A549 treated with GW870086 at 1 μM for 4 hours (cell line): ENCODE measurements around the gene TPPP2. TPM values are rescaled to one million over a fixed set of nuclear protein-coding genes. Genes with fewer than 3 reads are reported as not detected.

Experiments
- total RNA-seq: library from RNA; stranded (reverse); fragments of 200-300 nt; extraction: Qiagen RNA extraction; gene quantifications from 5 replicates; pipeline ENCODE4 v1.2.3, GENCODE V29; 2022; ENCODE audit warnings: low read depth

The TPPP2 gene
- not detected in 5 replicates for total RNA-seq

DNA sequence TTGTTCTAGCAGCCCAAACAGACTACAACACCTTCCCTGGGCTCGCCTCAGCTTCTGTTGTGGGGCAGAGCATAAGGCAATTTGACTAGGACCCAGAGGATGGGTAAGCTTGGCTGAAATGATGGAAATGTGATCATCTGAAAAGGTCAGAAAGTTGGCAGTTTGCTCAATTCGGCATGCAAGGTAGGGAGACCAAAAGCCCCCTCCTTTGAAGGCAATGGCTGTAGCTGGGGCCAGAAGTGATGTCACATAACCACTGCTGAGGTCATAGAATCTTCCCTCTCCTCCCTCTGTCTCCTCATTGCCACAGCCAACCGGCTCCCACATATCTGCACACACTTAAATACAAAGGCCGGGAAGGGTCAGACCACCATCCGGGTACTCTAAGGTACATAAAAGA lies at the start of gene TPPP2:
TPPP2 (plus strand) TSS at position 301 of the 400 bp plus-strand sequence. CDS start 365 bp downstream, outside the sequence.

DNA sequence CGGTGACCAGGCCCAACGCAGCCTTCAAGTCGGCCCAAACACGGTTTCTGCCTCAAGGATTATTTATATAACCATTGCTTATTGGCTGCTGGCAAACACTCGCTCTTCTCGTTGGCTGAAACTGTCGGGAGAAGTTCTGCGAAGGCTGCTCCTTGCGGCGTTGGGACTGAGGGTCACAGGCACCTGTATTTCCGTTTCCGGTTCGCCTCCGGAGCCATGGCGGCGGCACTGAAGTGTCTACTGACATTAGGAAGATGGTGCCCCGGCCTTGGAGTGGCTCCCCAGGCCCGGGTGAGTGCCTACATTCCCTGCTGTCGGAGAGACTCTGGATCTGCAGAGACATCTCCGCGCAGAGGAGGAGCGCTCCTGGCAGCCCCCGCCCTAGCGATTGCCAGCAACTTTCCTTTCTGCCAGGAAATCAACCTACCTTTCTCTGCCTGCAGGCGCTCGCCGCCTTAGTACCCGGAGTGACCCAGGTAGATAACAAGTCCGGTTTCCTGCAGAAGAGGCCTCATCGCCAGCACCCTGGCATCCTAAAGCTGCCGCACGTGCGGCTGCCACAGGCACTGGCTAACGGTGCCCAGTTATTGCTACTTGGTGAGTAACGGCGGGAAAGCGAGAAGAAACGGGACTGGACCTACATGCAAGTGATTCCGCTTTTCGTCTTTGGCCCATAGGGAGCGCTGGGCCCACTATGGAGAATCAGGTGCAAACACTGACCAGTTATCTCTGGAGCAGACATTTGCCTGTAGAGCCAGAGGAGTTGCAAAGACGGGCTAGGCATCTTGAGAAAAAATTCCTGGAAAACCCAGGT lies 40.0 kb upstream of the TPPP2 start, which contains the start of gene METTL17:
METTL17 (plus strand) TSS at position 194 of the 814 bp plus-strand sequence; CDS start at position 217, 23 bp downstream.

DNA sequence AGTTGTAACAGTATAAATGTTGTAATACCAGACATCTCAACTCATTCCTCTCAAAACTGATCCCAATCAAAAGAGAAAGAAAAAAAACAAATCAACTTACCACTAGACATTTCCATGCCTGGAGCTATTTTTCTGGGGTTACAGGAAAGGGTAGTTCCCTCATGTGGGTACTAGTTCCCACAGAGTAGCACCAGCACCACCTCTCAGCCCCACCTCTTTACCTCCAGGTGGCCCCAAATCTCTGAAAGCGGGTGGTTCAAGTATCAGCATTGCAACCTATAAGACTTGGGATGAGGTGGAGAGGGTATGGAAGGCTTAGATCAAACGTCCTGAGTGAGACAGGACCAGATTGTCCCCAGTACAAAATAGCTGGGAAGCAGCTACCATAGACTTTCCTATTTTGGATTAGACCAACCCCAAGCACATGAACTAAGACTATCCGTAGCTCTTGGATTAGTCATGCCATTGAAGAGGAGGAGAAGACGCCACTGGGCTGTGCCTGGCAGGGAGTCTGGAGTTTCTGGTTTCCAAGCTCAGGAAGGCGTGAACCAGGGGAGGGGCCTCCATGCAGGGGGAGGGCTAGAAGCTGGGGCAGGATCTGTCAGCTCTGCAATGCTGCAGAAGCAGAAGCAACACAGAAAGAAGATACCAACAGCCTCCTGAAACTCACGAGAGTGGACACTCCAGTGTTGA lies 31.2 kb upstream of the TPPP2 start, which contains the start of gene SLC39A2:
SLC39A2 (plus strand) TSS at position 620 of the 693 bp plus-strand sequence. CDS start 154 bp downstream, outside the sequence.

DNA sequence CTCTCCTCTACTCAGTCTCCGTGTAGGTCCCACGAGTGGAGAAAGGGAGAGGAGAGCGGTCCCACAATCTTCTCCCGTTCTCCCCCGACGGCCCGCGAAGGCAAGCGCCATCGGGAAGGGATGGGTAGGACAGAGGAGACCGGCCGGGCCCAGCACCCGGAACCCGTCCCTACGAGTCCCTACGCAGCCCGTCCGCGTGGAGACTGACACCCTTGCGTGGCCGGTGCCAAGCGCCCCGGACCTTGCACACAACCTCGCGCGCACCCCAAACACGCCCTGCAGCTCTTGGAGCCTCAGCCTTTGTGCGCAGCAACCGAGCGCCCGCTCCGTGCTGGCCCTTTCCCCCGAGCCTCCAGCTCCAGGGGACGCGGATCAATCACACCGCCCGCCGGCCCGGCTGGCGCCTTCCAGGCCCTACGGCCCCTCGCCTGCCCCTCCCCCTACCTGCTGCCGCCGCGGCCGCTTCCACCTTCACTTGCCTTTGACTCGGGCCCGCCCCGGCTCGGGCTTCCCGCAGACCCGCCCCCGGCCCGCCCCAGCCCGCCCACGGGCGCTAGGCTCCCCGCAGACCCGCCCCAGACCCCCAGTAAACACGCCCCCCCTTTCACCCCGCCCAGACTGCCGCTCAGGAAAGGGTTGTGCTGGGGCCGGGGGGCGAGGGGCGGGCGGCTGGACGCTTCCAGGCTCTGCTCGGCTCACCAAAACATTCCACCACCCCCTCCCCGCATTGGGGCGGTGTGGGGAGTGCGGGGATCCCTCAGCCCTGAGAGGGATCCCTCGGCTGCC lies 5.2 kb upstream of the TPPP2 start, which contains the start of gene NDRG2:
NDRG2 (minus strand) TSS at position 477 of the 786 bp plus-strand sequence. CDS start 1,746 bp downstream, outside the sequence.

DNA sequence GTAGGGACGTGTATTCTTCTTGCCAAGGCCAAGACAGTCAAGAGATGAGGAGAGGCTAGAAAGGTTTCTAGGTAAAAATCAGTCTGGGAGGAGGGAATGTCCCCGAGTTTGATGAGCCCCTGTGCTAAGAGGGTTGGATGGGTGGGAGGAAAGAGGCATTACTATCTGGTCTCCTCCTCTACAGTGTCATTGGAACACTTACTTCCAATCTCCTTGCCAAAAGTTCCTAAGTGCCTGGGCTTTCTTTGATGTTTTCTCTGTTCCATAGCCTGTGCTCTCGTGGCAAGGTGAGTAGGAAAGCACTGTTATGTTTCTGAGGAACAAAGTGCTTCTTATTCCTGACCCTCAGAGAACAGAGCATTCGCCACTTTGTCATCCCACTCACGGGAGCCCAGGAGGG lies 4.7 kb downstream of the TPPP2 start, which contains the start of gene RNASE13:
RNASE13 (minus strand) TSS at position 101 of the 400 bp plus-strand sequence. CDS start 519 bp downstream, outside the sequence.

DNA sequence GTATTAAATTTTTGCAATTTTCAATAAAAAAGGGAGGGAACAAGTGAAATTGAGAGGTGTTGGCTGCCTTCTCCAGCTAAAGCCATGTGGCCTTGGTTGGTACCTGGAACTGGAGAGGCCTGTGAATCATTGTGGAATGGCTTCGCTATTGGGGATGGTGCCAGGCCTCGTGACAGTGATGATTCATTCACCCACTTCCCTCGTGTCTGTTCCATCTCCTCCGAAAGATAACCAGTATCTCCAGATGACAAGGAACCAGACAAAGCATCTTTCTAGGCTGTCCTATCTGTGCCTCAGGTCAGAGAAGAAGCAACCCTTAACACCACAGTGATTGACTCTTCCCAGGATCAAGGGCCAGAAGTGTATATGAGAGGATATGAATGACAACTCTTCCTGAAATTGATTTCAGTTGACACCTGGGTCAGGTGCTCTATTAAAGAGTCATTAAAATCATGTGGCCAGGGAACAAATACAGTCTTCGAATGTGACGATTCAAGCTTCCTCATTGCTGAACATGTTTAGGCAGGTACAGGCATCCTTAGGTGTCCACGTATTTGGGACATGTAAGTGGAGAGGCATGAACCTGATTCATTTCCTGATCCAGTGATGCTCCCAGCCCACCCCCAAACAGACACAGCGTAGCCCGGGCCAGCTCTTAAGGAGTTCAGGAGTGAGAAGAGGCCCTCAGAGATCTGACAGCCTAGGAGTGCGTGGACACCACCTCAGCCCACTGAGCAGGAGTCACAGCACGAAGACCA lies 11.8 kb downstream of the TPPP2 start, which contains the start of gene RNASE7:
RNASE7 (plus strand) TSS at position 687 of the 758 bp plus-strand sequence. CDS start 631 bp downstream, outside the sequence.

DNA sequence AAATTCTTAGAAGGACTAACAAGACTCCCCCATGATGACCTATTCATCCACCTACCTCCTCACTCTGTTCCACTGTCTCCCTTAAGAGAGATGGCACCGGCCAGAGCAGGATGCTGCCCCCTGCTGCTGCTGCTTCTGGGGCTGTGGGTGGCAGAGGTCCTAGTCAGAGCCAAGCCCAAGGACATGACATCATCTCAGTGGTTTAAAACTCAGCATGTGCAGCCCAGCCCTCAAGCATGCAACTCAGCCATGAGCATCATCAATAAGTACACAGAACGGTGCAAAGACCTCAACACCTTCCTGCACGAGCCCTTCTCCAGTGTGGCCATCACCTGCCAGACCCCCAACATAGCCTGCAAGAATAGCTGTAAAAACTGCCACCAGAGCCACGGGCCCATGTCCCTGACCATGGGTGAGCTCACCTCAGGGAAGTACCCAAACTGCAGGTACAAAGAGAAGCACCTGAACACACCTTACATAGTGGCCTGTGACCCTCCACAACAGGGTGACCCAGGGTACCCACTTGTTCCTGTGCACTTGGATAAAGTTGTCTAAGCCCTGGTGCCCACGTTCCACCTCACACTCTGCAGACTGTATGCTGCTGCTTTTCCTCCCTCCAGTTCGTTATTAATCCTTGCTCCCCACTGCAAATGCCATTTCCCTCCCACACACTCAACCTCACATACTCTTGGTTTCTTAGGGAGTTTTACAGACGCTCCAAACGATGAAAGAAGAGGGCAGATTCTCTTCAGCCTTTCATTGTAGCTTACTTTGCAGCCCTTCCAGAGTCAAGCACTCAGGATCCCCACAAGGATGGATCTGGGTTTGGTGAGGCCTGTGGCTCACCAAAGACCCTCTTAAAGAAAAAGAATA lies 28.0 kb downstream of the TPPP2 start, which contains the start of gene RNASE8:
RNASE8 (plus strand) TSS at position 20 of the 873 bp plus-strand sequence; CDS start at position 91, 71 bp downstream.

DNA sequence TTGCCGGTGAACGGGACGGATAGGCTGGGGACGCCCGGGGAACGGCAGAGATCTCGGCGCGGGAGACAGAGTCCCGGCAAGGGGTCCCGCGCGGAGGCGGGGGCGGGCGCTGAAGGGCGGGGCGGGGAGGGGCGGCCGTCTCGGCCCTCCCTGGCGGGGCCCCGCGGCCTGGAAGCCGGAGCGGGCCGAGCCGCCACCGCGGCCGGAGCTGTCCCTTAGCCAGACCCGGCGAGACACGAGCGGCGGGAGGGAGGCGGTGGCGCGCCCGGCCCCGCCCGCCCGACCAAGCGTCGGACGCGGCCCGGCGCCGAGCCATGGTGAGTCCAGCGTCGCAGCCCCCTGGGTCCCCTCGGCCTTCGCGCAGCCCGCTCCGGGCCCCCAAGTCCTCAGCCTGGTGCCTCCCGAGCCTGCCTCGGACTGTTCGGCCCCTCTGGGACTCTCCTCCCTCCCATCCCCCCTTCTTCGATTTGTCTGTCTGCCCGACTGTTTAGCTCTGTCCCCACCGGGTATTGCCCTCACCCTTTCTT lies 40.1 kb downstream of the TPPP2 start, which contains the start of gene ARHGEF40:
ARHGEF40 (plus strand) TSS at position 222 of the 527 bp plus-strand sequence; CDS start at position 315, 93 bp downstream.

Other genes starting within 250 kb of the TPPP2 start
- gene RNASE6, start 248.9 kb upstream of the TPPP2 start, total RNA-seq: not detected in 5 replicates
- 0.17 to 0.50 TPM (median 0.27 TPM) in 4 of 5 replicates, not detected in the other for gene RNASE1, start 227.4 kb upstream of the TPPP2 start, total RNA-seq
- not detected in 5 replicates for gene RNASE3, start 138.8 kb upstream of the TPPP2 start, total RNA-seq
- gene RNASE2, start 74.7 kb upstream of the TPPP2 start, total RNA-seq: not detected in 5 replicates
- gene METTL17, start 40.2 kb upstream of the TPPP2 start, total RNA-seq: 68.4 to 77.9 TPM (median 74.9 TPM) in 5 replicates
- gene SLC39A2, start 30.9 kb upstream of the TPPP2 start, total RNA-seq: 0.09 TPM in 1 of 5 replicates, not detected in the others
- gene NDRG2, start 5.2 kb upstream of the TPPP2 start, total RNA-seq: 2.5 to 3.3 TPM (median 2.7 TPM) in 5 replicates
- gene RNASE13, start 4.6 kb downstream of the TPPP2 start, total RNA-seq: not detected in 5 replicates
- not detected in 5 replicates for gene RNASE7, start 12.1 kb downstream of the TPPP2 start, total RNA-seq
- not detected in 5 replicates for gene RNASE8, start 27.6 kb downstream of the TPPP2 start, total RNA-seq
- gene ARHGEF40, start 40.1 kb downstream of the TPPP2 start, total RNA-seq: 7.8 to 13.1 TPM (median 9.5 TPM) in 5 replicates
- 19.7 to 30.5 TPM (median 28.9 TPM) in 5 replicates for gene ZNF219, start 68.4 kb downstream of the TPPP2 start, total RNA-seq
- 0.58 to 1.1 TPM (median 0.85 TPM) in 5 replicates for gene TMEM253, start 70.8 kb downstream of the TPPP2 start, total RNA-seq
- not detected in 5 replicates for gene OR5AU1, start 125.8 kb downstream of the TPPP2 start, total RNA-seq
- gene HNRNPC, start 239.2 kb downstream of the TPPP2 start, total RNA-seq: 791 to 1,079 TPM (median 796 TPM) in 5 replicates
- gene RPGRIP1, start 249.9 kb downstream of the TPPP2 start, total RNA-seq: 0.06 to 0.30 TPM (median 0.20 TPM) in 5 replicates